Measurements from ENCODE around the gene XG.
A peak's percentile ranks its signal among the peaks of the same experiment; 100 is the strongest.
"Not testable (repeated sequence)": the region's sequence is repeated elsewhere in the genome, so short reads cannot be mapped to it uniquely, and the experiment has no call there.

XG gene

GRCh38 chrX:2811271-2811670, 59.4 kb downstream of the XG start:
- TF ChIP-seq, protein P1, sequence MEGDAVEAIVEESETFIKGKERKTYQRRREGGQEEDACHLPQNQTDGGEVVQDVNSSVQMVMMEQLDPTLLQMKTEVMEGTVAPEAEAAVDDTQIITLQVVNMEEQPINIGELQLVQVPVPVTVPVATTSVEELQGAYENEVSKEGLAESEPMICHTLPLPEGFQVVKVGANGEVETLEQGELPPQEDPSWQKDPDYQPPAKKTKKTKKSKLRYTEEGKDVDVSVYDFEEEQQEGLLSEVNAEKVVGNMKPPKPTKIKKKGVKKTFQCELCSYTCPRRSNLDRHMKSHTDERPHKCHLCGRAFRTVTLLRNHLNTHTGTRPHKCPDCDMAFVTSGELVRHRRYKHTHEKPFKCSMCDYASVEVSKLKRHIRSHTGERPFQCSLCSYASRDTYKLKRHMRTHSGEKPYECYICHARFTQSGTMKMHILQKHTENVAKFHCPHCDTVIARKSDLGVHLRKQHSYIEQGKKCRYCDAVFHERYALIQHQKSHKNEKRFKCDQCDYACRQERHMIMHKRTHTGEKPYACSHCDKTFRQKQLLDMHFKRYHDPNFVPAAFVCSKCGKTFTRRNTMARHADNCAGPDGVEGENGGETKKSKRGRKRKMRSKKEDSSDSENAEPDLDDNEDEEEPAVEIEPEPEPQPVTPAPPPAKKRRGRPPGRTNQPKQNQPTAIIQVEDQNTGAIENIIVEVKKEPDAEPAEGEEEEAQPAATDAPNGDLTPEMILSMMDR (IDR thresholded peaks at IDR 0.05; ENCODE audit: extremely low read depth, insufficient read depth, missing control alignments), result no peak
- DNase-seq (ENCODE audit: low spot score), result no peak
- in situ Hi-C loops (cut with MboI; ENCODE audit: low pct_unique_long_range_greater_than_20kb, low sequenced_read_pairs, unreplicated experiment), result loop anchor here (10.0 to 25.0 kb wide), 2 partner anchors 166 to 1149 kb away; no protein-coding TSS in a partner anchor

GRCh38 chrX:2812161-2812907, 60.5 kb downstream of the XG start:
- TF ChIP-seq, protein P1 (IDR thresholded peaks at IDR 0.05; ENCODE audit: extremely low read depth, insufficient read depth, missing control alignments), result peak; percentile 73
- in situ Hi-C loops (cut with MboI; ENCODE audit: low pct_unique_long_range_greater_than_20kb, low sequenced_read_pairs, unreplicated experiment), result loop anchor here (10.0 to 25.0 kb wide), 2 partner anchors 168 to 1150 kb away; no protein-coding TSS in a partner anchor
- DNase-seq (ENCODE audit: low spot score), result not testable (repeated sequence)

DNA sequence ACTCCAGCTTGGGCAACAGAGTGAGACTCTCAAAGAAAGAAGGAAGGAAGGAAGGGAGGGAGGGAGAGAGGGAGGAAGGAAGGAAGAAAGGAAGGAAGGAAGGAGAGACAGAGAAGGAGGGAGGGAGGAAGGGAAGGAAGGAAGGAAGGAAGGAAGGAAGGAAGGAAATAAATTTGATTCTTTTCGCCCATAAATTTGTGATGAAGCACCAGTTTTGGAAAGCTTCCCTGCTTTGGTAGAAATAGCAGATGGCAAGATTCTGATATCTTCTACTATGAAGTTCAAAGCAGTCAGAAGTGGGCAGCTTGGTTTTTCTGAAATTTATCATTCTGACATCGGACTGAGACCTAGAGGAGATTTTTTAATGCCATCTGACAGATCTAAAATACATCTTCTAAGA, 65.2 kb downstream of the XG start:
- no peak for DNase-seq (ENCODE audit: low spot score)
- in situ Hi-C loops (cut with MboI; ENCODE audit: low pct_unique_long_range_greater_than_20kb, low sequenced_read_pairs, unreplicated experiment), result loop anchor here (10.0 to 25.0 kb wide), 2 partner anchors 172 to 1155 kb away; no protein-coding TSS in a partner anchor
- TF ChIP-seq, protein P1 (IDR thresholded peaks at IDR 0.05; ENCODE audit: extremely low read depth, insufficient read depth, missing control alignments), result no peak

GRCh38 chrX:2819345-2820135, 67.7 kb downstream of the XG start:
- in situ Hi-C loops (cut with MboI; ENCODE audit: low pct_unique_long_range_greater_than_20kb, low sequenced_read_pairs, unreplicated experiment), result loop anchor here (10.0 to 25.0 kb wide), 2 partner anchors 175 to 1157 kb away; no protein-coding TSS in a partner anchor
- TF ChIP-seq, protein P1 (IDR thresholded peaks at IDR 0.05; ENCODE audit: extremely low read depth, insufficient read depth, missing control alignments), result peak; percentile 55
- DNase-seq (ENCODE audit: low spot score), result peak; percentile 63

- TF ChIP-seq, protein P1 (IDR thresholded peaks at IDR 0.05; ENCODE audit: extremely low read depth, insufficient read depth, missing control alignments), result no peak
- in situ Hi-C loops (cut with MboI; ENCODE audit: low pct_unique_long_range_greater_than_20kb, low sequenced_read_pairs, unreplicated experiment), result loop anchor here (25.0 kb wide), 1 partner anchor 1158 kb away; no protein-coding TSS in a partner anchor
- DNase-seq (ENCODE audit: low spot score), result no peak
Measured at GRCh38 chrX:2820136-2820771, 68.4 kb downstream of the XG start.

DNA sequence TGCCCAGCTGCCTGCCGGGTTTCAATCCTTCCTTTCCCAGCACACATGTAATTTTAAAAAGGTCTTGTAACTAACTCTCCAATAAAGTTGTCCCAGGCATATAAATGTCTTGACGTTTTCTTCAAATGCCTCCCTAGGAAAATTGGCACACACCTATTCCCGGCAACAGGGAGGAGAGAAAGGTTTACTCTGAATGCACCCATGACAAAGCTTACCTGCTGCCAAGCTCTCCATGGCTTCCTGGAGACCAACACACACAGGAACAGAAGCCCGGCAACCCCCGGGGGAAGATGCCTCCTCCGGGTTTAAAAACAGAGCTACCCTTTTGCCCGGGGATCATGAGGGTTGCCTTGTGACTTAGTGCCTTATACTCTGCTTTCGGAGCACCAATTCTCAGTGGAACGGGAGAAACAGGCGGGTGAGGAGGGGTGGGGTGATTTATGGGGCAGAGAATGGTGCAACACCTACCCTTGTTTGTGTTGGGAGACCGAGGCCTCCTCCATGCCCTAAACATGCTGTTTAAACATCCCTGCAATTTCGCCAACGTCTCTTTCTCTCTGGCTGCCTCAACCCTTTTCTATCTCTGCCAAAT, 72.1 kb downstream of the XG start:
- in situ Hi-C loops (cut with MboI; ENCODE audit: low pct_unique_long_range_greater_than_20kb, low sequenced_read_pairs, unreplicated experiment), result loop anchor here (25.0 kb wide), 1 partner anchor 1162 kb away; no protein-coding TSS in a partner anchor
- TF ChIP-seq, protein P1 (IDR thresholded peaks at IDR 0.05; ENCODE audit: extremely low read depth, insufficient read depth, missing control alignments), result no peak
- no peak for DNase-seq (ENCODE audit: low spot score)

All from GM13977 (cell line).